CD14-positive monocyte (primary cell): ENCODE results near the gene RNF213. TPM values are rescaled to one million over a fixed set of nuclear protein-coding genes. Genes with fewer than 3 reads are reported as not detected.

Experiments
- DNase-seq, 3 donors: peaks; one replicate each; pipeline ENCODE4 v3.0.0-alpha.2; 2011 to 2022
- H2AFZ ChIP-seq: 2 replicates; pipeline ENCODE4 v1.6.0; 2012; ENCODE audit warnings: mild to moderate bottlenecking, low read depth, low read length, inconsistent platforms; ENCODE audit not compliant: insufficient read depth, poor library complexity, severe bottlenecking
- H3K27ac ChIP-seq, 2 donors: 1 replicate in 1 of 2; 2 replicates in 1 of 2; pipeline ENCODE4 v1.5.1; 2012 to 2013; ENCODE audit warnings: low read length in 2 of 2, control low read depth in 1 of 2, inconsistent platforms in 1 of 2, low read depth in 1 of 2, mild to moderate bottlenecking in 1 of 2
- H3K27me3 ChIP-seq, 2 donors: one replicate each; pipeline versions ENCODE4 v1.6.0 to v1.6.1; 2011 to 2013; ENCODE audit warnings: low read length in 2 of 2; ENCODE audit not compliant: control insufficient read depth in 2 of 2, insufficient read depth in 2 of 2
- H3K36me3 ChIP-seq, 2 donors: replicated peaks in 1 of 2; 1 replicate in 1 of 2; 2 replicates in 1 of 2; pipeline versions ENCODE4 v1.5.1 to v1.6.1; 2012 to 2013; ENCODE audit warnings: low read length in 2 of 2, control low read depth in 1 of 2, inconsistent platforms in 1 of 2, mild to moderate bottlenecking in 1 of 2; ENCODE audit not compliant: insufficient read depth in 2 of 2, control insufficient read depth in 1 of 2
- H3K4me1 ChIP-seq, 2 donors: 1 replicate in 1 of 2; 2 replicates in 1 of 2; pipeline versions ENCODE4 v1.5.1 to v1.6.1; 2012 to 2013; ENCODE audit warnings: low read length in 2 of 2, control low read depth in 1 of 2, inconsistent platforms in 1 of 2, mild to moderate bottlenecking in 1 of 2, moderate library complexity in 1 of 2; ENCODE audit not compliant: insufficient read depth in 2 of 2, control insufficient read depth in 1 of 2
- H3K4me2 ChIP-seq: replicated peaks from 2 replicates; pipeline ENCODE3; 2012; ENCODE audit warnings: low read length, moderate library complexity, mild to moderate bottlenecking; ENCODE audit not compliant: poor library complexity, severe bottlenecking; ENCODE audit errors: extremely low read depth
- H3K4me3 ChIP-seq, 3 experiments: fragments of 200-600 bp in 1 of 3; sonication (generic) in 1 of 3; replicated peaks in 1 of 3; 1 replicate in 2 of 3; 2 replicates in 1 of 3; pipeline ENCODE4 v1.5.1; 2011 to 2013; ENCODE audit warnings: low read length in 3 of 3, mild to moderate bottlenecking in 3 of 3, control low read depth in 2 of 3, low read depth in 2 of 3, inconsistent platforms in 1 of 3, moderate library complexity in 1 of 3
- H3K79me2 ChIP-seq: 2 replicates; pipeline ENCODE4 v1.6.0; 2012; ENCODE audit warnings: mild to moderate bottlenecking, control low read depth, inconsistent platforms, low read length, moderate library complexity; ENCODE audit not compliant: insufficient read depth
- H3K9ac ChIP-seq: 2 replicates; pipeline ENCODE4 v1.6.0; 2017; ENCODE audit warnings: low read length, mild to moderate bottlenecking; ENCODE audit not compliant: insufficient read depth, poor library complexity, severe bottlenecking
- H3K9me3 ChIP-seq, 2 donors: replicated peaks in 1 of 2; 1 replicate in 1 of 2; 2 replicates in 1 of 2; pipeline versions ENCODE4 v1.5.1 to v1.6.1; 2012 to 2013; ENCODE audit warnings: low read length in 2 of 2, control low read depth in 1 of 2; ENCODE audit not compliant: control insufficient read depth in 1 of 2, insufficient read depth in 1 of 2
- H4K20me1 ChIP-seq: 2 replicates; pipeline ENCODE4 v1.6.0; 2012; ENCODE audit warnings: mild to moderate bottlenecking, low read length, control low read depth, moderate library complexity; ENCODE audit not compliant: insufficient read depth
- H3K27ac Mint-ChIP-seq, 7 donors: one replicate each; pipeline ENCODE4 v1.8.0; 2020; ENCODE audit warnings: mild to moderate bottlenecking in 7 of 7, mixed read lengths in 7 of 7, moderate library complexity in 6 of 7, inconsistent platforms in 2 of 7
- H3K27me3 Mint-ChIP-seq, 3 donors: one replicate each; pipeline ENCODE4 v1.8.0; 2021 to 2022; ENCODE audit warnings: low read depth in 3 of 3, mild to moderate bottlenecking in 3 of 3, mixed read lengths in 3 of 3, moderate library complexity in 3 of 3, inconsistent platforms in 1 of 3
- H3K36me3 Mint-ChIP-seq, 2 donors: one replicate each; pipeline ENCODE4 v1.8.0; 2020; ENCODE audit warnings: mixed read lengths in 2 of 2, inconsistent platforms in 1 of 2, mild to moderate bottlenecking in 1 of 2
- H3K4me1 Mint-ChIP-seq: one replicate; pipeline ENCODE4 v1.8.0; 2020; ENCODE audit warnings: mild to moderate bottlenecking, mixed read lengths
- H3K4me3 Mint-ChIP-seq, 2 donors: one replicate each; pipeline ENCODE4 v1.8.0; 2020; ENCODE audit warnings: mild to moderate bottlenecking in 2 of 2, mixed read lengths in 2 of 2, moderate library complexity in 1 of 2
- H3K9me3 Mint-ChIP-seq, 7 donors: one replicate each; pipeline ENCODE4 v1.8.0; 2020 to 2022; ENCODE audit warnings: mixed read lengths in 7 of 7, mild to moderate bottlenecking in 6 of 7, moderate library complexity in 6 of 7, inconsistent platforms in 2 of 7
- CTCF ChIP-seq: fragments of 200-600 bp; IDR thresholded peaks from one replicate; pipeline ENCODE4 v1.8.0; 2022; ENCODE audit warnings: antibody characterized with exemption, mild to moderate bottlenecking
- WGBS: methylation state at CpG from one replicate; pipeline ENCODE4 v1.1.5; 2013; ENCODE audit warnings: missing lambda C conversion rate; ENCODE audit not compliant: insufficient coverage; 5-methylcytosine and 5-hydroxymethylcytosine counted together
- intact Hi-C, 2 donors: fragments of 100-400 bp; cut with micrococcal nuclease; formaldehyde crosslinking; loops; one replicate each; pipeline versions ENCODE4 v1.15.0 to v1.15.1; 2023
- polyA plus RNA-seq, 3 donors: library from polyadenylated mRNA; depleted of rRNA in 1 of 3; unstranded in 2 of 3; stranded (reverse) in 1 of 3; fragments of 300-500 nt in 2 of 3; fragments of >200 nt in 1 of 3; fragmentation: Illumina TruSeq in 2 of 3; gene quantifications; 1 replicate in 2 of 3; 2 replicates in 1 of 3; pipeline ENCODE4 v1.2.3, GENCODE V29; 2012 to 2021

RNF213 gene
- polyA plus RNA-seq, 3 donors = 10.3 to 196 (median 18.1) TPM

DNA sequence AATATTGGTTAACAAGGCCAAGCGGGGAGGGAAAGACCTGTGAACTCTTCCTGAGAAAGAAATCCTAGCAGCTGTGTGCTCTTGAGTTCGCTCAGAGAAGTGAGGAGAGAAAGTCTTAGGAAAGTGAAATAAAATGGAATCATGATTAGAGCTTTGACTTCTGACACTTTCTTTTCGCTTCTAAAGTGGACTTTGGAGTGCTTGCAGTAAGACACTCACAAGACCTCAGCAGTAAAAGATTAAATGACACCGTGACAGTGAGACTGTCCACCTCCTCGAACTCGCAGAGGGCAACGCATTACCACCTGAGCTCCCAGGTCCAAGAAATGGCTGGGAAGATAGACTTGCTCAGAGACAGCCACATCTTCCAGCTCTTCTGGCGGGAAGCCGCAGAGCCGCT is 71.2 kb downstream of the RNF213 start:
- Histone ChIP-seq H3K27ac (no peak overlapping the region), H3K27me3 (no peaks in the 10 kb centered on the region), H3K4me3 (no peak overlapping the region), H3K79me2 (no peaks in the 10 kb centered on the region), H4K20me1 (peaks cover 94% of the 10 kb centered on the region), H3K4me2 (no peak overlapping the region), H3K4me1 (peaks cover 0 to 8% of the 10 kb centered on the region in 2 donors), H2AFZ (no peak overlapping the region), H3K9ac (no peak overlapping the region), H3K9me3 (no peaks in the 10 kb centered on the region), H3K36me3 (peaks cover 88 to 98% of the 10 kb centered on the region in 2 donors)
- DNase-seq = no peak
- 98% methylated on average over 9 of the region's 10 CpGs for WGBS
- intact Hi-C loops = no loop called here
- Mint-ChIP-seq H3K27me3 (peaks cover 0 to 2% (median 1%) of the 10 kb centered on the region in 3 donors), H3K27ac (no peak overlapping the region), H3K4me1 (peaks cover 14% of the 10 kb centered on the region), H3K4me3 (no peak overlapping the region), H3K9me3 (no peaks in the 10 kb centered on the region), H3K36me3 (peaks cover 94 to 100% of the 10 kb centered on the region in 2 donors)
- no peak for TF ChIP-seq CTCF

GRCh38 chr17:80337195-80337895 is 76.7 kb downstream of the RNF213 start:
- no peak for DNase-seq

More at GRCh38 chr17:80337195-80337895, 76.7 kb downstream of the RNF213 start:
- no peaks in the 10 kb centered on the region for H3K4me1 ChIP-seq
- H3K27me3 ChIP-seq = no peaks in the 10 kb centered on the region
- 94% methylated on average over 26 of the region's 27 CpGs for WGBS
- intact Hi-C loops = no loop called here
- peaks cover 94% of the 10 kb centered on the region for H4K20me1 ChIP-seq
- no peaks in the 10 kb centered on the region for H3K9me3 ChIP-seq
- no peak overlapping the region for H3K4me2 ChIP-seq
- no peak overlapping the region for H3K27ac ChIP-seq
- Mint-ChIP-seq H3K36me3 (peaks cover 83 to 100% of the 10 kb centered on the region in 2 donors), H3K4me3 (no peak overlapping the region), H3K4me1 (no peaks in the 10 kb centered on the region), H3K9me3 (no peaks in the 10 kb centered on the region), H3K27ac (peak overlapping the region in 1 of 7 donors; percentile 19), H3K27me3 (peaks cover 0 to 2% (median 0%) of the 10 kb centered on the region in 3 donors)
- H3K4me3 ChIP-seq = no peak overlapping the region
- no peaks in the 10 kb centered on the region for H3K79me2 ChIP-seq
- H2AFZ ChIP-seq = no peak overlapping the region
- TF ChIP-seq CTCF = no peak
- H3K36me3 ChIP-seq = peaks cover 87 to 98% of the 10 kb centered on the region in 2 donors
- no peak overlapping the region for H3K9ac ChIP-seq
